Heart right ventricle (tissue), 16 donors: ENCODE data around the gene OPN1SW. TPM values are rescaled to one million over a fixed set of nuclear protein-coding genes. Genes with fewer than 3 reads are reported as not detected.

Experiments
- ATAC-seq, 8 donors: fragments of 200-7000 bp; cut with Tn5 transposase; one replicate each; pipeline ENCODE4 v1.9.1; 2020; ENCODE audit warnings: mild to moderate bottlenecking in 8 of 8, moderate library complexity in 8 of 8, moderate number of reproducible peaks in 1 of 8
- DNase-seq, 2 donors: peaks; one replicate each; pipeline ENCODE4 v3.0.0-alpha.2; 2020
- H3K27ac ChIP-seq, 10 donors: fragments of 200-600 bp; sonication (generic) in 2 of 10; one replicate each; pipeline versions ENCODE4 v1.5.0 to v1.8.0; 2020 to 2022; ENCODE audit warnings: mild to moderate bottlenecking in 3 of 10
- H3K27me3 ChIP-seq, 7 donors: fragments of 200-600 bp; one replicate each; pipeline ENCODE4 v1.8.0; 2021 to 2022; ENCODE audit warnings: mild to moderate bottlenecking in 2 of 7
- H3K36me3 ChIP-seq, 9 donors: fragments of 200-600 bp; sonication (generic) in 1 of 9; one replicate each; pipeline versions ENCODE4 v1.5.0 to v1.8.0; 2020 to 2022; ENCODE audit warnings: mild to moderate bottlenecking in 2 of 9
- H3K4me1 ChIP-seq, 9 donors: fragments of 200-600 bp; sonication (generic) in 1 of 9; one replicate each; pipeline versions ENCODE4 v1.5.0 to v1.8.0; 2020 to 2022; ENCODE audit warnings: mild to moderate bottlenecking in 4 of 9
- H3K4me3 ChIP-seq, 10 donors: fragments of 200-600 bp; sonication (generic) in 2 of 10; one replicate each; pipeline versions ENCODE4 v1.5.0 to v1.8.0; 2020 to 2022; ENCODE audit warnings: mild to moderate bottlenecking in 7 of 10, moderate library complexity in 2 of 10
- H3K9me3 ChIP-seq, 11 donors: fragments of 200-600 bp in 10 of 11; sonication (generic) in 2 of 11; one replicate each; pipeline versions ENCODE4 v1.5.0 to v1.8.0; 2013 to 2022; ENCODE audit warnings: mild to moderate bottlenecking in 2 of 11, control low read depth in 1 of 11, moderate library complexity in 1 of 11
- WGBS, 2 donors: extraction: QIAGEN DNeasy Blood & Tissue Kit; methylation state at CpG; one replicate each; pipeline ENCODE4 v1.1.7; 2013; ENCODE audit warnings: inconsistent platforms in 1 of 2; 5-methylcytosine and 5-hydroxymethylcytosine counted together
- intact Hi-C, 10 donors: fragments of 100-400 bp; cut with DNase I; formaldehyde crosslinking; loops; one replicate each; pipeline versions ENCODE4 v1.11.1 to v1.14.2; 2022
- polyA plus RNA-seq, 2 donors: library from polyadenylated mRNA; stranded (reverse); fragments of 200-250 nt; gene quantifications; one replicate each; pipeline ENCODE4 v1.2.3, GENCODE V29; 2013
- total RNA-seq, 10 donors: library from RNA; stranded (reverse); fragmentation: NEBNext Ultra II Directional in 3 of 10; extraction: Animal tissue kit (Norgen Biotek cat#: 25700) in 3 of 10; gene quantifications; one replicate each; pipeline versions ENCODE4 v1.2.1 to v1.2.4, GENCODE V29; 2021 to 2023
- TF ChIP-seq, protein P1 (sequence below), 9 donors: fragments of 200-600 bp; sonication (generic) in 2 of 9; IDR thresholded peaks; one replicate each; pipeline versions ENCODE4 v1.5.0 to v1.8.0; 2021 to 2022; ENCODE audit warnings: antibody characterized with exemption in 9 of 9, mild to moderate bottlenecking in 5 of 9, moderate library complexity in 1 of 9
- donor health status: Arrhythmogenic right ventricular cardiomyopathy.
- donor health status: ischemic (EF 13 %, LVEDD 7.1; RV severe dilation, severe dysfunction).
- donor health status: healthy with polysubstance abuse.
- donor health status: DM: no; HTN: yes; CAD: no.
- donor health status: DM: no; HTN: no; CAD: no.
- donor health status: ischemic (EF 25% LVEDD 6.9; RV normal size, moderate dysfunction).
- donor health status: ischemic (EF 25% LVEDD 5.7; RV mildly dilated, moderate dysfunction).
- donor health status: healthy.
- donor health status: DM: yes; HTN: yes; CAD: no.
- donor health status: Ischemic cardiomyopathy.
- donor health status: ischemic (EF 35%, LVEDD 5.7; RV mildly dilated, moderate dysfunction).
- donor health status: nonischemic (EF 11% LVEDD 7.7; RV severe dilation, severe dysfunction).
- donor health status: DM: yes; HTN: yes; CAD: no.
- donor health status: PGD.
- donor health status: ischemic (EF 29% LVEDD 5.4; RV normal size, mild dysfunction).
- donor health status: nonischemic (EF 23%, LVEDD 6.1; RV moderate dilation, normal function).

Gene OPN1SW
- total and polyA plus RNA-seq, 12 donors, result not detected

DNA sequence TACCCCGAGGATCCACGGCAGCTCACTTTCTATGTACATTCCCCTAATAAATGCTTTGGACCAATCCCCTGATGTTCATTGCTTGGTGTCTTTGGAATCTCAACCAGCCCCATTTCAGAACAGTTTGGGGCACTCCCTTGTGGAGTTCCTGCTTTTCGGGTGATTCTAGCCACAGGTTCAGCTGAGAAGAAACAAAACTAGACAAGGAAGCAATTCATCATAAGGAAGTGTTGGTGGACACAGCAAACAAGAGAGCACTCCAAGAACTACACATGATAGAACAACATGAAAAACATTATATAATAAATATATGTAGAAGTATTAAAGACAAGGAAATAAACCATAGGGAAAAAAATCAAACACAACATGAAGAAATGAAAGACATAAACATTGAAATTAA, 10.1 kb upstream of the OPN1SW start:
- no peak for ATAC-seq
- H3K4me1 ChIP-seq, result peaks cover 4 to 27% (median 11%) of the 10 kb centered on the region in 9 donors
- WGBS, 2 donors, result 85 to 88% methylated on average over 3 of the region's 3 CpGs
- peaks cover 0 to 9% (median 0%) of the 10 kb centered on the region in 7 donors for H3K27me3 ChIP-seq
- DNase-seq, result no peak
- no peak overlapping the region for H3K4me3 ChIP-seq
- no peaks in the 10 kb centered on the region for H3K36me3 ChIP-seq
- intact Hi-C loops, result no loop called here
- TF ChIP-seq, protein P1, sequence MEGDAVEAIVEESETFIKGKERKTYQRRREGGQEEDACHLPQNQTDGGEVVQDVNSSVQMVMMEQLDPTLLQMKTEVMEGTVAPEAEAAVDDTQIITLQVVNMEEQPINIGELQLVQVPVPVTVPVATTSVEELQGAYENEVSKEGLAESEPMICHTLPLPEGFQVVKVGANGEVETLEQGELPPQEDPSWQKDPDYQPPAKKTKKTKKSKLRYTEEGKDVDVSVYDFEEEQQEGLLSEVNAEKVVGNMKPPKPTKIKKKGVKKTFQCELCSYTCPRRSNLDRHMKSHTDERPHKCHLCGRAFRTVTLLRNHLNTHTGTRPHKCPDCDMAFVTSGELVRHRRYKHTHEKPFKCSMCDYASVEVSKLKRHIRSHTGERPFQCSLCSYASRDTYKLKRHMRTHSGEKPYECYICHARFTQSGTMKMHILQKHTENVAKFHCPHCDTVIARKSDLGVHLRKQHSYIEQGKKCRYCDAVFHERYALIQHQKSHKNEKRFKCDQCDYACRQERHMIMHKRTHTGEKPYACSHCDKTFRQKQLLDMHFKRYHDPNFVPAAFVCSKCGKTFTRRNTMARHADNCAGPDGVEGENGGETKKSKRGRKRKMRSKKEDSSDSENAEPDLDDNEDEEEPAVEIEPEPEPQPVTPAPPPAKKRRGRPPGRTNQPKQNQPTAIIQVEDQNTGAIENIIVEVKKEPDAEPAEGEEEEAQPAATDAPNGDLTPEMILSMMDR (IDR thresholded peaks at IDR 0.05), result no peak
- H3K9me3 ChIP-seq, result no peaks in the 10 kb centered on the region
- H3K27ac ChIP-seq, result no peak overlapping the region

DNA sequence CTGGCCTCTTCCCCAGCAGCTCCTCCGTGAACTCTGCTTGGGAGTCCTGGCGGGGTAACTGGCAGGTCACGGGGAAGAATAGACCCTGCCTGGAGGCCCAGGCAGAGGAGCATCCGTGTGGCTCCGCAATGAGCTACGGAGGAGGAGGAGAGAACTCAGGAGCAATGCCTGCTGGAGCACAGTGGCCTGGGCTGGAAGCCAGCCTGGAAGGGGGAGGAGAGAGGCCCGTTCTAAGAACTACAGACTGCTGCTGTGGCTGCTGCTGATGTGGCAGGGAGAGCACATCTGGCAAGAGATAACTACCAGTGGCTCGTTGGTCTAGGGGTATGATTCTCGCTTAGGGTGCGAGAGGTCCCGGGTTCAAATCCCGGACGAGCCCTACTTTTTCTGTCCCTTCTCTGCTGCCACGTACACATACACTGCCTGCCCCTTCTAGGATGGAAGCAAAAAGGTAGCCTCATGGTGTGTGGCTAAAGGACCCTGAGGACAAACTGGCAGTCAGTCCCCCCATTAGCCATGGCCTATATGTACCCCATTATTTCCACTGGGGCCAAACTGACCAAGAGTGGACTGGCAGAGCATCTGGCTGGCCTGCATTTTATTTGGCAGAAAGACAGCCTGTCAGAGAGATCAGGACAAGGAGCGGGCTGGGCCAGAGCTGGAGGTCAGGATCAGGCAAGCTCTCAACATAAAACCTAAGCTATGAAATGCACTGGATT, 7.7 kb upstream of the OPN1SW start:
- peak overlapping the region in 3 of 10 donors; percentile 41 to 51 (median 42) for H3K27ac ChIP-seq
- intact Hi-C loops, result no loop called here
- ATAC-seq, result peak; percentile 84 to 96 (median 92)
- WGBS, 2 donors, result 15 to 30% methylated on average over 15 of the region's 15 CpGs
- no peaks in the 10 kb centered on the region for H3K36me3 ChIP-seq
- peak; percentile 80 to 81 for DNase-seq
- TF ChIP-seq, protein P1 (IDR thresholded peaks at IDR 0.05), result no peak
- H3K27me3 ChIP-seq, result no peaks in the 10 kb centered on the region
- H3K9me3 ChIP-seq, result peaks cover 0 to 6% (median 0%) of the 10 kb centered on the region in 11 donors
- H3K4me1 ChIP-seq, result peaks cover 0 to 19% (median 4%) of the 10 kb centered on the region in 9 donors
- no peak overlapping the region for H3K4me3 ChIP-seq

DNA sequence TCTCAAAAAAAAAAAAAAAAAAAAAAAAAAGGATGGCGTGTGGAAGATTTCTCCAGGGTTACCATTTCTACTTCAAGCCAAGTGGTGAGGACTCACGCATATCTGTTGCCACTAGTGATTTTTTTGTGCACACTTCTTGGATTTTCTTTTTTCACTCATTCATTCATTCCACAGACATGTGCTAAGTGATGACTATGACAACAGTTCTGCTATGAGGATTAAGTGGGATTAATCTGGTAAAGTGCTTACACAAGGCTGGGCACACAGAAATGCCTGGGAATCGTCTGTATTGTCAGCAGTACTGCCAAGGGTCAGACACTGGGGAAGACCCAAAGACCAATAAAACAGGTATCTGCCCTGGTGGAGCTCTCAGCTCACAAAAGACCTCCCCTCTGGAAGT, 6.3 kb upstream of the OPN1SW start:
- H3K4me3 ChIP-seq, result no peak overlapping the region
- no peaks in the 10 kb centered on the region for H3K27me3 ChIP-seq
- 65 to 74% methylated on average over 3 of the region's 3 CpGs for WGBS, 2 donors
- peaks cover 0 to 19% (median 4%) of the 10 kb centered on the region in 9 donors for H3K4me1 ChIP-seq
- H3K9me3 ChIP-seq, result peaks cover 0 to 20% (median 0%) of the 10 kb centered on the region in 11 donors
- intact Hi-C loops, result no loop called here
- DNase-seq (no peak), ATAC-seq (no peak)
- no peaks in the 10 kb centered on the region for H3K36me3 ChIP-seq
- TF ChIP-seq, protein P1 (IDR thresholded peaks at IDR 0.05), result no peak
- peak overlapping the region in 2 of 10 donors; percentile 55 to 65 for H3K27ac ChIP-seq

DNA sequence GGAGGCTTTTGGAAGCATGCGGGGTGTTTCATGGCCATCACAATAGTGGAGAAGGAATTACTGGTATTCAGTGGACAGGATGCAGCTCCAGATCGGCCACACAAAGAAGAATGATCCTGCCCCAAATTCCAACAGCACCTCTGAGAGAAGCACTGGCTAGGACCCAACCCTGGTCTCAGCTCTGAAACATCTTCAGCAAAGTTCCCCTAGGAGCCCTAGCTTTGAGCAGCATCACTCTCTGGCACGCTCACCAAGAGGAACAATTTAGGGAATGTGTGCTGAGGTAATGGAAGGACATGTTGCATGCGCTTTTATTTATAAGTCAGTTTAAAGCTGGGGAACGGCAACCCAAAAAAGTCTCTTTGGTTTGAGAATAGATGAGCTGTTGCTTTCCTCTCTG, 5.5 kb upstream of the OPN1SW start:
- H3K4me3 ChIP-seq, result no peak overlapping the region
- peak in 6 of 8 donors; percentile 25 to 47 (median 39) for ATAC-seq
- H3K27me3 ChIP-seq, result no peaks in the 10 kb centered on the region
- WGBS, 2 donors, result 51 to 58% methylated on average over 5 of the region's 5 CpGs
- intact Hi-C loops, result no loop called here
- no peaks in the 10 kb centered on the region for H3K36me3 ChIP-seq
- no peak for DNase-seq
- H3K4me1 ChIP-seq, result peaks cover 0 to 19% (median 4%) of the 10 kb centered on the region in 9 donors
- peaks cover 0 to 21% (median 0%) of the 10 kb centered on the region in 11 donors for H3K9me3 ChIP-seq
- TF ChIP-seq, protein P1 (IDR thresholded peaks at IDR 0.05), result no peak
- peak overlapping the region in 3 of 10 donors; percentile 51 to 65 (median 55) for H3K27ac ChIP-seq
